GM12874 (cell line): ENCODE data around the gene RFFL.

Source experiments
- TF ChIP-seq, protein P1 (sequence below): IDR thresholded peaks from 2 replicates; pipeline ENCODE4 v1.5.1; 2011; ENCODE audit warnings: low read depth, mild to moderate bottlenecking, control low read depth, low read length, moderate library complexity; ENCODE audit not compliant: insufficient read depth

Gene RFFL

DNA sequence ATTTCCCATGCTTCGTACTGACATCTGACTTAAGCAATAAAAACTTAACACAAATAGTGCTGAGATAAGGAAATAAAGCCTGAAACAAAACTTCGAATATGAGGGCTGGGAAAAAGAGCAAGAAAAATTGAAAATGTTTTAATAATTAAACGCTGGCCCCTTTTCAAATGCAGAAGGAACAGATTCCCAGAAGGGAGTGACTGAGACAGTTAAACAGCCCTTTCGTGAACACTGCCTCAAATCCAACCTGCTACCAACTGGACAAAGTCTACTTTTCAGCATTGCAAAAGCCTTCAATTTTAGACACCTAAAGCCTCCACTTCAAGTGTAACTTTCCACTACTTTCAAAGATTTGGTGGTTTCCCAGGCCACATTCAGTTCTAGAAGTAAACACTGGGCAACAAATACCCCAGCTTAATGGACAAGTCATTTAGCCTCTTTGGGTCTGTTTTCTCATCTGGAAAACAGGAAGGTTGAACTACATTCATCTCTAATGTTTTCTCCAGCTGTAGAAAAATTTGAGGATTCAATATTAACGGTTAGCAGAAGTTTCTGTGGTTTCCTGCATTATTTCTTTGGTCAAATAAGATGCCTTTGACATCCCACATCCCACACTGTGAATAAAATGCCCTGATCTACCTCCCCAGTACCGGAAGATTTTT lies 11.8 kb downstream of the RFFL start:
- TF ChIP-seq, protein P1, sequence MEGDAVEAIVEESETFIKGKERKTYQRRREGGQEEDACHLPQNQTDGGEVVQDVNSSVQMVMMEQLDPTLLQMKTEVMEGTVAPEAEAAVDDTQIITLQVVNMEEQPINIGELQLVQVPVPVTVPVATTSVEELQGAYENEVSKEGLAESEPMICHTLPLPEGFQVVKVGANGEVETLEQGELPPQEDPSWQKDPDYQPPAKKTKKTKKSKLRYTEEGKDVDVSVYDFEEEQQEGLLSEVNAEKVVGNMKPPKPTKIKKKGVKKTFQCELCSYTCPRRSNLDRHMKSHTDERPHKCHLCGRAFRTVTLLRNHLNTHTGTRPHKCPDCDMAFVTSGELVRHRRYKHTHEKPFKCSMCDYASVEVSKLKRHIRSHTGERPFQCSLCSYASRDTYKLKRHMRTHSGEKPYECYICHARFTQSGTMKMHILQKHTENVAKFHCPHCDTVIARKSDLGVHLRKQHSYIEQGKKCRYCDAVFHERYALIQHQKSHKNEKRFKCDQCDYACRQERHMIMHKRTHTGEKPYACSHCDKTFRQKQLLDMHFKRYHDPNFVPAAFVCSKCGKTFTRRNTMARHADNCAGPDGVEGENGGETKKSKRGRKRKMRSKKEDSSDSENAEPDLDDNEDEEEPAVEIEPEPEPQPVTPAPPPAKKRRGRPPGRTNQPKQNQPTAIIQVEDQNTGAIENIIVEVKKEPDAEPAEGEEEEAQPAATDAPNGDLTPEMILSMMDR = no peak

DNA sequence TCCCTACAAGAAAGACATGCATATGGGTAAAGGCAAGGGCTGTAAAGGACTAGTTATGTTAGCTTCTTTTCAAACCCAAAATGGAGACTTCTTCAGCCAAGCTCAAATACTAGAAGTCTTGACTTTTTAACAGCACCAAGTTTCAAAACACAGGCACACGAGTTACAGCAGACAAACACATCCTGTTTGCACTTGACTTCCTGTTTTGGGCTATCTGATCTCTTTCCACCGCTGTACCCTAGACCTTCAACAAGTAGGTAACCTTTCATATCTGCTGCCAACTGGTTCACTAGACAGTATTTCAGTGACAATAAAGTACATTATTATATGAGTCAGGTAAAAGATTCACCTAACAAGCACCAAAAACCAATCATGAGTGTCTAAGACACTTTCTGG lies 12.3 kb downstream of the RFFL start:
- TF ChIP-seq, protein P1 = no peak

DNA sequence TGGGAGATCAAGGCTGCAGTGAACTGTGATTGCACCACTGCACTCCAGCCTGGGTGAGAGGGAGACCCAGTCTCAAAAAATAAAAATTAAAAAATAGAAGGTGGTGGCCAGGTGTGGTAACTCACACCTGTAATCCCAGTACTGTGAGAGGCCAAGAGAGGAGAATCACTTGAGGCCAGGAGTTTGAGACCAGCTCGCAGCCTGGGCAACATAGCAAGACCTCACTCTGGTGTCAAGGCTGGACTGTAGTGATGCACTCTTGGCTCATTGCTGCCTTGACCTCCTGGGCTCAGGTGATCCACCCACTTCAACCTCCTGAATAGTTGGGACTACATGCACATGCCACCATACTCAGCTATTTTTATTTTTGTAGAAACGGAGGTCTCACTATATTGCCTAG lies 13.3 kb downstream of the RFFL start:
- TF ChIP-seq, protein P1 = no peak

DNA sequence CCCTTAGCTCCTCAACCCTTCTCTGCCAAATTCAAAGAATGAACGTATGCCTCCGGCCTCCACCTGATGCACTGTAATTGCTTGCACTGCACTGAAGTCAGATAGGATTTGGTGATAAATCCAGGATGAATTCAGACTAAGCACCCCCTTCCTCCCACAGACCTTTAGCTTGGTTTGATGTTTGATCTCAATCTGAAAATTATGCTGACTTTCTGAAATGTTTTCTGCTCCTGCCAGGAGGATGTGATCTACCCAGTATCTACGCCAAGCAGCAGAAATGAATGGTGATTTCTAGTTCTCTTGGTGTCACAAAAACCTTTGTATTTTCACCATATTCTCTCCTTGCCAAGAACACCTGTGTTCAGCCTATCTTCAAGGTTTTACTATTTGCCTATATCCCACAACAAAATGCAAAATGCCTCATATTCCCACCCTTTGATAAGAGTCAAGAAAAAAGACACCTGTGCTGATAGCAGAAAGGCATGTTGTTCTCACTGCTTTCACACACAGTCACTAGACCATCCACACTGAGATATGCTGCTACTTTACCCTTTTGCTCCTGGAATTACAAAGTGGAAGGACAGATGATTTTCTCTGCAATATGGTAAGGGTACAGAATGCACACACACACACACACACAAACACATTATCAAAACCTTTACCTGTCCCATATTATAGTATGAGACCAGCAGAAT lies 14.7 kb downstream of the RFFL start:
- TF ChIP-seq, protein P1 = no peak

DNA sequence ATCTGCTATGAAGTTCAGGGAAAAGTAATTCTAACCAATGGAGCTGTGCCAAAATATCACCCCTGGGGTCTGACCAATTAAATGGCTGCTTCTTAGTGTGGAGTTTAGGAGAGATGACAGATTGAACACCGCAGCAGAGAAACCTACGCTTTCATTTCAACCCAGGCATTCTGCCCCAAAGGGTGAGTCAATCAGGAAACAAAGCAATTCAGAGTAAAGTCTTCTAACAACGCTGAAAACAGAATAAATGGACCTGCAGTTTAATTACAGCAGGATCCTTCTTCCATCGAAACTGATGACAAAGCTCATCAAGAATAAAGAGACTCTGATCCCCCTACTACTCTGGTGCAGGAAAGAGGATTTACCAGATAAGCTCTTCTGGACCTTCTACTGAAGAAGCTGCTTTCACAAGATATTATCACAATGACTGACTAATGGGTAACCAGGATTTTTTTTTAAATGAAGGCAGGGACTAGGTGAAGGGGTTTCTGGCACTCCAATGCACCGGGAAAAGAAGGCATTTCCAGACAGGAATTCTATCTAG lies 16.7 kb downstream of the RFFL start:
- TF ChIP-seq, protein P1 = no peak

DNA sequence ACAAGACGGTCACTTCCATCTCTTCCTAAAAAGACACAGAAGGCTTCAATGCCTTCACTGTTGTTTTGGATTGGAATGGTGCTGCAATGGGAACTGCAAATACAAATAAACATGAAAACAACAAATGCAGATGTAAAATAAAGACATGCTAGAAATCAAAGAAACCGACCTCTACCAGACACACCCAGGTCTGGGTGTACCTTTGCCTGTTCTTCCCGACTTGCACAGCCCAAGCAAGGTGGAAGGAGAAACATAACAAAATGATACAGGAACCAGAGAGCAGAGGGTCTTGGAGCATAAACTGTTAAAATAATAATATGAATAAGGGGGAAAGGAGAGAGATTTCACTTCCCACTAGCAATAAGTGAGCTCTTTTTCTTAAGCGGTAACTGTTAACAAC lies 17.3 kb downstream of the RFFL start:
- TF ChIP-seq, protein P1 = no peak

DNA sequence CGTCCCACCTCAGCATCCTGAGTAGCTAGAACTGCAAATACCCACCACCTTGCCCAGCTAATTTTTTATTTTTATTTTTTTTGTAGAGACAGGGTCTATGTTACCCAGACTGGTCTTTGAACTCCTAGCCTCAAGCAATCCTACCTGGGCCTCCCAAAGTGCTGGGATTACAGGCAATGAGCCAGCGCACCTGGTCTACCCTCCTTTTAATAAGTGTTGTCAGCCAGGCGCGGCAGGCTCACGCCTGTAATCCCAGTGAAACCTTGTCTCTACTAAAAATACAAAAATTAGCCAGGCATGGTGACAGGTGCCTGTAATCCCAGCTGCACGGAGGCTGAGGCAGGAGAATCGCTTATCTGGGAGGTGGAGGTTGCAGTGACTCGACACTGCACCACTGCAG lies 19.3 kb downstream of the RFFL start:
- TF ChIP-seq, protein P1 = no peak
